ENCODE results near the gene DSC3.

GRCh38 chr18:31046916-31047315 lies 4.4 kb upstream of the DSC3 start:
- TF ChIP-seq EZH2 (IDR thresholded peaks at IDR 0.05; ENCODE audit: low read length, unreplicated experiment) = no peak
- no peak for TF ChIP-seq CTCF (conservative IDR thresholded peaks at IDR 0.05; ENCODE audit: low read depth, low read length)
